HG03469 (cell line): ENCODE measurements around the gene SLC39A2.

Experiments
- ATAC-seq: cut with Tn5 transposase; IDR thresholded peaks from one replicate; pipeline ENCODE4 v1.9.1; 2021; ENCODE audit warnings: mild to moderate bottlenecking, moderate library complexity, moderate number of reproducible peaks; ENCODE audit not compliant: unreplicated experiment

The SLC39A2 gene

DNA sequence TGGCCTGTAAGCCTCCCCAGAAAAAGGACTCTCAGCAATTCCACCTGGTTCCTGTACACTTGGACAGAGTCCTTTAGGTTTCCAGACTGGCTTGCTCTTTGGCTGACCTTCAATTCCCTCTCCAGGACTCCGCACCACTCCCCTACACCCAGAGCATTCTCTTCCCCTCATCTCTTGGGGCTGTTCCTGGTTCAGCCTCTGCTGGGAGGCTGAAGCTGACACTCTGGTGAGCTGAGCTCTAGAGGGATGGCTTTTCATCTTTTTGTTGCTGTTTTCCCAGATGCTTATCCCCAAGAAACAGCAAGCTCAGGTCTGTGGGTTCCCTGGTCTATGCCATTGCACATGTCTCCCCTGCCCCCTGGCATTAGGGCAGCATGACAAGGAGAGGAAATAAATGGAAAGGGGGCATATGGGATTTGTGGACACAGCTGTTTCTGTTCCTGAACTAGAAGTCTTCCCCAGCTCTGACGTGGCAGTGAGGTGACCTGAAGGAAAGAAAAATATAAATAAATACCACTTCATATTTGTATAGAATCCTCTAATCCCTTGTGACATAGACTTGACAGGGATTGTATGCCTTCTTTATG is 44.4 kb downstream of the SLC39A2 start:
- ATAC-seq: no peak

DNA sequence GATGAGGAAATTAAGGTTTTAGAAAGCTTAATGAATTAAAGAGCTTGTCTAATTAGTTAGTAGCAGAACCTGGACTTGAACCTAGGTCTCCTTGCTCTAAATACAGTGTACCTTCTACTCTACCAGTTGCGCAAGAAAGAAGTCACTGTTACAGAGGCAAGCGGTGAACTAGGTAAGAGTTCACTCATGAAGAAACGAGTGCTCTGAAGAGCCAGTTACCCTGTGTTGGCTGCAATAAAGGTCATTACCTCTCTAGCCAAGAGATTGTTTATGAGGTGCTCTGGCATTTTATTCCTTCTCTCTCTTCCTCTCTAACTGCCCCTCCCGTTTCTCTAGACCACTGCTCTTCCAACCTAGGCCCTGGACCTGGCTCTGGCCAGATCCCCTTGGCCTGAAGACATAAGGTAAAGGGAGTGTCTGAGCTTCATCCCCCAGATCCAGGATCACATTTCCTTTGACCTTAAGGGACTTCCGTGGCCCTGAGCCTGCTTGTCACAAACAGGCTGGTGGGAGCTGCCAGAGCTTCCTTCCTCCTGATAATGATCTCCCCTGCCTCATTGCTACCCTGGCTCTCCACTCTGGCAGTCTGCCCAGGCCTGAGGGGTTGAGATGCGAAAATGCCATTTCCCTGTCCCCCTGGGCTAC is 45.0 kb downstream of the SLC39A2 start:
- ATAC-seq: no peak

DNA sequence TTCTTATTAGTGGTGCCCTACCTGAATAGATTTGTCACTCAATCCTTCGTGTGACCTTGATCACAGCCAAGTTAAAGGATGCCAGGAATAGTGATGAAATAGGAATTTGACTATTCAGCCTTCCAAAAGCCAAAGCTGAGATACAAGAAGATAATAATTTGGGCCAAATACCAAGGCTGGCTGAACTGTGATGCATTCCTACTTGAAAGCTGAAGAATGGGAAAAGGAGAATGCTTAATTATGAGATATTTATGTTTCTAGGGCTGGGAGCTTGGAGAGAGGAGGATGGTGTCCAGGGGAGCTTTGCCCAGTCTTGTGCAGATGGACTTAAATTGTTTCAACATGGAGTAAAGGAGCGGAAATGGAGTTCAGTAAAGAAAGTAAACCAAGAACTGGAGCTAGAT is 48.3 kb downstream of the SLC39A2 start:
- ATAC-seq: no peak

DNA sequence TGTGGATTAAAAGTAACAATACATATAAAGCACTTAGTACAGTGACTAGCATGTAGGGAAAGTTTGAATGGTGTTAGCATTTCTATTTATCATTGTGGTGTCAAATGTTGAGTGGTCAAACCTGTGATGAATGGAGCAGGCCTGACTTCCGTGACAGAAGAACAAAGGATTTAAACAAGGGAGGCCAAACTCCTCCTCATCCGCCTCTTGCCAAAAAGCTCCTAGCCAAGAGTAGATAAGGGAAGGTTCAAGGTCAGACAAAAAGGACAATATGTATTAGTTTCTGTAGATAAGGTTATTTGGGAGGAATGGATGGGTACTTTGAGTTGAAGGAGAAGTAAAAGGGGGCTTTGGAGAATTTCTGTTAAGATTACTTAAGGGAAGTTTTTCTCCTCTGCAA is 49.5 kb downstream of the SLC39A2 start:
- ATAC-seq: no peak

DNA sequence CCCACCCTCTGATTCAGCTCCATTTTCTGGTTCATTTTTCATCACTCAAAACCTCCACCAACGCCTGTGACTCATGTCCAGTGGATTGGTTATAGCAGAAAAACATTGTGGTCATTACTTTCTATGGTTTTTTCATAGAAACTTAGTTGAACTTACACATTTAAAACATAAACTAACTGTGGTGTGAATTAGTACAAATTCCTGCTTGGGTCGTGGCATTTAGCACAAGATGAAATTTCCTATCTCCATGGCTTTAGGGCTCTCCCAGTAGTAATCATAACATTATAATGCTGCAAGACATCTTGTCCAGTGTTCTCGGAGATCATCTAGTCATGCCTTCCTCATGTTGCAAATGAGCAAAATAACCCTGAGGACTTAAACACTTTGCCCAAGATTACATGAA is 50.2 kb downstream of the SLC39A2 start:
- ATAC-seq: no peak

DNA sequence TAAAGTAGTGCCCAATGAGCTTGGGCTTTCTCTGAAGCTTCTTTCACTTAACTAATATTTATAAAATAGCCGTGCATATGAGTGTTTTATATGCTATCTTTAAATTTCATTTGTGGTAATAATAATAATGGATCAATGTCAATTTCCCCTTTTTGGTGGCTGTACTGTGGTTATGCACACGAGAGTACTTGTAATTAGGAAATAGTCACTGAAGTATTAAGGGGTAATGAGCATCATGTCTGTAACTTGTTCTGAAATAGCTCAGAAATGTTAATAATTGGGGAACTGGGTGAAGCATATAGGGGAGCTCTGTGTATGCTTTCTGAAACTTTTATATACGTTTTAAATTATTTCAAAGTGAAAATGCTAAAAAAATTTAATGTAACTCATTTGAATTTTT is 51.5 kb downstream of the SLC39A2 start:
- ATAC-seq: no peak
